Caco-2 (cell line): ENCODE data around the gene GATAD2B. TPM values are rescaled to one million over a fixed set of nuclear protein-coding genes. Genes with fewer than 3 reads are reported as not detected.

Experiments
- BruUV-seq: library from RNA; stranded (reverse); fragments of 400-500 nt; replicated peaks from 2 replicates; lab custom pipeline; 2021; lab: Mats Ljungman, UMichigan
- CTCF ChIA-PET: fragments of 300-600 bp; sonication (Branson Sonifier 250); formaldehyde crosslinking; loops from one replicate; lab custom pipeline; 2022; ENCODE audit warnings: antibody characterized with exemption; lab: Charles Lee
- POLR2A ChIA-PET: fragments of 300-600 bp; sonication (Branson Sonifier 250); formaldehyde crosslinking; loops from one replicate; lab custom pipeline; 2022; ENCODE audit warnings: antibody characterized with exemption; lab: Charles Lee
- DNase-seq, 2 experiments: peaks; one replicate each; pipeline versions ENCODE4 v3.0.0 to v3.0.0-alpha.2; 2020 to 2022
- H3K27me3 ChIP-seq: replicated peaks from 2 replicates; pipeline ENCODE4 v1.6.0; 2011; ENCODE audit warnings: low read length; ENCODE audit not compliant: control insufficient read depth, insufficient read depth
- H3K36me3 ChIP-seq: 2 replicates; pipeline ENCODE4 v1.5.1; 2011; ENCODE audit warnings: low read length; ENCODE audit not compliant: control insufficient read depth, insufficient read depth
- H3K4me1 ChIP-seq: fragments of 250-450 bp; sonication (Bioruptor Pico); 2 replicates; pipeline ENCODE4 v1.5.1; 2020; ENCODE audit warnings: mild to moderate bottlenecking
- H3K4me3 ChIP-seq: 2 replicates; pipeline ENCODE4 v1.5.1; 2011; ENCODE audit warnings: low read depth, mild to moderate bottlenecking, control low read depth, low read length
- H3K9me3 ChIP-seq: fragments of 250-450 bp; sonication (Bioruptor Pico); 2 replicates; pipeline ENCODE4 v1.5.1; 2020; ENCODE audit warnings: mild to moderate bottlenecking, moderate library complexity
- H3K27ac Mint-ChIP-seq: one replicate; pipeline ENCODE4 v1.8.0; 2022; ENCODE audit warnings: mixed read lengths; ENCODE audit not compliant: unreplicated experiment
- H3K27me3 Mint-ChIP-seq: one replicate; pipeline ENCODE4 v1.8.0; 2022; ENCODE audit warnings: mixed read lengths; ENCODE audit not compliant: insufficient read depth, unreplicated experiment
- H3K36me3 Mint-ChIP-seq: one replicate; pipeline ENCODE4 v1.8.0; 2022; ENCODE audit warnings: mild to moderate bottlenecking, mixed read lengths; ENCODE audit not compliant: insufficient read depth, unreplicated experiment
- H3K4me1 Mint-ChIP-seq: one replicate; pipeline ENCODE4 v1.8.0; 2022; ENCODE audit warnings: low read depth, mixed read lengths; ENCODE audit not compliant: unreplicated experiment
- H3K4me3 Mint-ChIP-seq: one replicate; pipeline ENCODE4 v1.8.0; 2022; ENCODE audit warnings: mild to moderate bottlenecking, moderate library complexity, mixed read lengths; ENCODE audit not compliant: unreplicated experiment
- H3K9me3 Mint-ChIP-seq: one replicate; pipeline ENCODE4 v1.8.0; 2022; ENCODE audit warnings: mixed read lengths; ENCODE audit not compliant: unreplicated experiment
- intact Hi-C: fragments of 100-400 bp; cut with micrococcal nuclease; formaldehyde crosslinking; loops from one replicate; pipeline ENCODE4 v1.10.0; 2022; ENCODE audit not compliant: unreplicated experiment
- total RNA-seq: library from RNA; stranded (reverse); gene quantifications from 2 replicates; pipeline ENCODE4 v1.2.3, GENCODE V29; 2022
- TF ChIP-seq, protein P1 (sequence below), 2 experiments: fragments of 200-600 bp in 1 of 2; IDR thresholded peaks; 1 replicate in 1 of 2; 2 replicates in 1 of 2; pipeline versions ENCODE4 v1.5.1 to v1.8.0; 2011 to 2022; ENCODE audit warnings: antibody characterized with exemption in 1 of 2, control low read depth in 1 of 2, inconsistent platforms in 1 of 2, low read depth in 1 of 2, low read length in 1 of 2, mild to moderate bottlenecking in 1 of 2, moderate library complexity in 1 of 2; ENCODE audit not compliant: insufficient read depth in 1 of 2, severe bottlenecking in 1 of 2, unreplicated experiment in 1 of 2

GATAD2B gene
- total RNA-seq, 1 experiment from 2014 or later = 38.0 TPM

DNA sequence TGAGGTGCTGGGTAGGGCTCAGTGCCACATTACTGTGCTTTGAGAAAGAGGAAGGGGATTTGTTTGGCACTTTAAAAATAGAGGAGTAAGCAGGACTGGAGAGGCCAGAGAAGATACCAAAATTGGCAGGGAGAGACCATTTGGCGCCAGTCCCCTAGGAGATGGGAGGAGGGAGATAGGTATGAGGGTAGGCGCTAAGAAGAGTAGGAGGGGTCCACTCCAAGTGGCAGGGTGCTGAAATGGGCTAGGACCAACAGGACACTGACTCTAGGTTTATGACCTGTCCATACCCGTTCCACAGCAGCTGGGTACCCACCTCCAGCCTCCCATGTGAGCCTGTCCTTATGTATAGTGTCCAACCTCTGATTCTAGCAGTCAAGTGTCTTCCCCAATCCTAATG is 36.7 kb upstream of the GATAD2B start:
- Histone ChIP-seq H3K9me3 (no peaks in the 10 kb centered on the region), H3K36me3 (peaks cover 4% of the 10 kb centered on the region), H3K27me3 (no peaks in the 10 kb centered on the region), H3K4me1 (peaks cover 14% of the 10 kb centered on the region; the same call in 1 of the 2 replicates), H3K4me3 (no peak overlapping the region)
- Mint-ChIP-seq H3K4me1 (peaks cover 22% of the 10 kb centered on the region), H3K27ac (no peak overlapping the region), H3K36me3 (peaks cover 67% of the 10 kb centered on the region), H3K4me3 (no peak overlapping the region), H3K9me3 (no peaks in the 10 kb centered on the region), H3K27me3 (no peaks in the 10 kb centered on the region)
- no peak for DNase-seq
- no TSS peak for BruUV-seq
- intact Hi-C loops = no loop called here
- TF ChIP-seq, protein P1, sequence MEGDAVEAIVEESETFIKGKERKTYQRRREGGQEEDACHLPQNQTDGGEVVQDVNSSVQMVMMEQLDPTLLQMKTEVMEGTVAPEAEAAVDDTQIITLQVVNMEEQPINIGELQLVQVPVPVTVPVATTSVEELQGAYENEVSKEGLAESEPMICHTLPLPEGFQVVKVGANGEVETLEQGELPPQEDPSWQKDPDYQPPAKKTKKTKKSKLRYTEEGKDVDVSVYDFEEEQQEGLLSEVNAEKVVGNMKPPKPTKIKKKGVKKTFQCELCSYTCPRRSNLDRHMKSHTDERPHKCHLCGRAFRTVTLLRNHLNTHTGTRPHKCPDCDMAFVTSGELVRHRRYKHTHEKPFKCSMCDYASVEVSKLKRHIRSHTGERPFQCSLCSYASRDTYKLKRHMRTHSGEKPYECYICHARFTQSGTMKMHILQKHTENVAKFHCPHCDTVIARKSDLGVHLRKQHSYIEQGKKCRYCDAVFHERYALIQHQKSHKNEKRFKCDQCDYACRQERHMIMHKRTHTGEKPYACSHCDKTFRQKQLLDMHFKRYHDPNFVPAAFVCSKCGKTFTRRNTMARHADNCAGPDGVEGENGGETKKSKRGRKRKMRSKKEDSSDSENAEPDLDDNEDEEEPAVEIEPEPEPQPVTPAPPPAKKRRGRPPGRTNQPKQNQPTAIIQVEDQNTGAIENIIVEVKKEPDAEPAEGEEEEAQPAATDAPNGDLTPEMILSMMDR (IDR thresholded peaks at IDR 0.05; ENCODE audit: insufficient read depth in 1 of 2, low read depth in 1 of 2, low read length in 1 of 2, severe bottlenecking in 1 of 2, unreplicated experiment in 1 of 2) = no peak
- CTCF ChIA-PET = no interaction called here
- POLR2A ChIA-PET = interaction anchor here (2.5 kb wide), 1 partner anchor 8 kb away, joined by 22 read pairs; the partner anchor contains the start of gene CREB3L4

DNA sequence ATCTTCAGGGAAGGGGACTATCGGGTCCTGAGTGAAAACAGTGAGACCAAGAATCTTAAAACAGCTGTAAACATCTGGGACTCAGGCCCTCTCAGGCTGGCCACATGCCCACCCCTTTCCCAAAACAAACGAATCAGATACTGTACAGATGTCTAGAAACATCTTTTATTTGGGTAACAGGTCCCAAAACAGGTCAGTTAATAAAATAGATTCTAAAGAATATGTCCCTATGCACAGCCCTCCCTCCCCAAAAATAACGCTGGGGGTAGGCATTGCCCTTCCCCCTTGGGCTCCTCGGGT is 36.1 kb upstream of the GATAD2B start:
- peaks cover 67% of the 10 kb centered on the region for H3K36me3 Mint-ChIP-seq
- H3K4me3 ChIP-seq = no peak overlapping the region
- H3K4me1 Mint-ChIP-seq = peaks cover 27% of the 10 kb centered on the region
- TF ChIP-seq, protein P1 (IDR thresholded peaks at IDR 0.05; ENCODE audit: insufficient read depth in 1 of 2, low read depth in 1 of 2, low read length in 1 of 2, severe bottlenecking in 1 of 2, unreplicated experiment in 1 of 2) = no peak
- peak overlapping the region; percentile 78 for H3K27ac Mint-ChIP-seq
- ChIA-PET POLR2A (interaction anchor here (0.6 to 2.5 kb wide), 6 partner anchors 8 to 175 kb away, joined by 4 to 22 read pairs (median 6); partner anchors contain the start of genes CREB3L4, GATAD2B and JTB), CTCF (interaction anchor here (0.5 to 1.5 kb wide), 4 partner anchors 8 to 135 kb away, joined by 3 to 8 read pairs (median 6); partner anchors contain the start of genes DENND4B and JTB)
- H3K9me3 ChIP-seq = no peaks in the 10 kb centered on the region
- intact Hi-C loops = no loop called here
- H3K27me3 ChIP-seq = no peaks in the 10 kb centered on the region
- no TSS peak for BruUV-seq
- peak overlapping the region; percentile 88 for H3K4me3 Mint-ChIP-seq
- H3K27me3 Mint-ChIP-seq = no peaks in the 10 kb centered on the region
- DNase-seq = no peak
- H3K9me3 Mint-ChIP-seq = no peaks in the 10 kb centered on the region
- peaks cover 4% of the 10 kb centered on the region for H3K36me3 ChIP-seq
- peaks cover 19% of the 10 kb centered on the region for H3K4me1 ChIP-seq

DNA sequence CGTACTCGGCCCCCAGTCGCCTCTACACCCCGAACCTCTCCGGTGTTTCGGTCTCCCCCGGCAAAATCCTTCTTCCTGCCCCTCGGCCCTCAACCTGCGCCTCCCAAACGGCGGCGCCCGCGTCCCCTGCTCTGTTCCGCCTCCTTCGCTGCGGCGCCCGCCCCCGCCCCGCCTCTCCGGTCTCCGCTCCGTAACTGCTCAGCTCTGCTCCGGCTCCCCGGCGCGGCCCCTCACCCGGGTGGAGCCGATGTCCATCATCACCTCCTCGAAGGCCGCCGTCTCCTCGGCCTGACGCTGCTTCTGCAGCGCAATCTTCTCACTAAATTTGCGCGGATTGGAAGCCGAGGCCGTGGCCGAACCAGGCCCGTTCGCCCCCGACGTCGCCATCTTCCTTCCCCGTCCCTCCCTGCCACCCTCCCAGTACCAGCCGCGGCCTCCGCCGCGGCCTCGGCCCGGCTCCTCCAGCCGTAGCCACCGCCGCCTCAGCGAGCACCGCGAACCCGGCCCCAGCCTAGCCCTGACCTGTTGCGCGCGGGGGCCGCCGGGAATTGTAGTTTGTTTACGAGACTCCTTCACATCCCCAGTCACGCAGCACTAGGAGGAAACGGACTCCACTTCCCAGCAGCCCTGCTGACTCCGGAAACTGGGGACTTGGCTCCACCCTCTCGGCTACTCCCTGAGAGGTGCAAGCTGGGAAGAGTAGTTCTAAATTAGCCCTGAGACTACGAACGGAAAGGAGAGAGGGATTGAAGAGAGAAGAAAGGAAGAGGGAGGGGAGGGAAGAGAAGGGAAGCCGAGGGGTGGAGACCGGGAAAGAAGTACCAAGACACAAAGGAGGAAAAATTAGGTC is 35.6 kb upstream of the GATAD2B start, which contains the start of gene CRTC2:
CRTC2 (minus strand) TSS at position 502 of the 850 bp plus-strand sequence; CDS start at position 387, 115 bp downstream.
- BruUV-seq = no TSS peak
- Mint-ChIP-seq H3K27me3 (no peaks in the 10 kb centered on the region), H3K27ac (peak within 1 kb of the TSS; percentile 78), H3K4me1 (peaks cover 33% of the 10 kb centered on the region), H3K36me3 (peaks cover 62% of the 10 kb centered on the region), H3K9me3 (no peaks in the 10 kb centered on the region), H3K4me3 (peak within 1 kb of the TSS; percentile 88)
- H3K4me1 ChIP-seq = peaks cover 25% of the 10 kb centered on the region
- H3K4me3 ChIP-seq = peak within 1 kb of the TSS; percentile 98
- intact Hi-C loops = no loop called here
- POLR2A ChIA-PET = interaction anchor here (0.6 to 2.5 kb wide), 6 partner anchors 9 to 175 kb away, joined by 4 to 22 read pairs (median 6); partner anchors contain the start of genes CREB3L4, GATAD2B and JTB
- TF ChIP-seq, protein P1 (IDR thresholded peaks at IDR 0.05; ENCODE audit: insufficient read depth in 1 of 2, low read depth in 1 of 2, low read length in 1 of 2, severe bottlenecking in 1 of 2, unreplicated experiment in 1 of 2) = peak in 1 of 2 experiments; percentile 23
- peaks cover 4% of the 10 kb centered on the region for H3K36me3 ChIP-seq
- peak; percentile 98 for DNase-seq
- no peaks in the 10 kb centered on the region for H3K9me3 ChIP-seq
- no peaks in the 10 kb centered on the region for H3K27me3 ChIP-seq
- CTCF ChIA-PET = interaction anchor here (0.5 to 1.8 kb wide), 5 partner anchors 9 to 135 kb away, joined by 3 to 8 read pairs (median 6); partner anchors contain the start of genes DENND4B and JTB
